OCI-LY7 (cell line): ENCODE measurements around the gene BIRC5.

ENCODE experiments used
- EZH2phosphoT487 ChIP-seq: fragments of 200-600 bp; sonication (generic); IDR thresholded peaks from 2 replicates; pipeline ENCODE4 v1.6.1; 2018; ENCODE audit warnings: low read depth, borderline replicate concordance, mild to moderate bottlenecking, mixed run types, antibody characterized with exemption, low read length, moderate library complexity, mixed read lengths
- TF ChIP-seq, protein P1 (sequence below): fragments of 200-600 bp; sonication (generic); conservative IDR thresholded peaks from 2 replicates; pipeline ENCODE4 v1.5.1; 2014; ENCODE audit warnings: mild to moderate bottlenecking, antibody characterized with exemption, low read length, moderate library complexity, mixed read lengths

DNA sequence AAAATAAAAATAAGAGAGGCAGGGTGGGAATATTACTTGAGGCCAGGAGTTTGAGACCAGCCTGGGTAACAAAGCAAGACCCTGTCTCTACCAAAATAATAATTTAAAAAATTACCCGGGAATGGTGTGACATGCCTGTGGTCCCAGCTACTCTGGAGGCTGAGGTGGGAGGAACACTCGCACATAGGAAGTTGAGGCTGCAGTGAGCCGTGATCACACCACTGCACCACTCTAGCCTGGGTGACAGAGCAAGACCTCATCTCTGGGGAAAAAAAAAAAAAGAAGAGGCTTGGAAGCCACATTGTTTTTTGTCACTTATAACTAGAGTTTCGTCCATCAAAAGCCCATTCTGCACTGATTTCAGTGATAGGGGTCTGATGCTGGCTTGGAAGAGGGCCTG lies 14.1 kb downstream of the BIRC5 start:
- TF ChIP-seq, protein P1, sequence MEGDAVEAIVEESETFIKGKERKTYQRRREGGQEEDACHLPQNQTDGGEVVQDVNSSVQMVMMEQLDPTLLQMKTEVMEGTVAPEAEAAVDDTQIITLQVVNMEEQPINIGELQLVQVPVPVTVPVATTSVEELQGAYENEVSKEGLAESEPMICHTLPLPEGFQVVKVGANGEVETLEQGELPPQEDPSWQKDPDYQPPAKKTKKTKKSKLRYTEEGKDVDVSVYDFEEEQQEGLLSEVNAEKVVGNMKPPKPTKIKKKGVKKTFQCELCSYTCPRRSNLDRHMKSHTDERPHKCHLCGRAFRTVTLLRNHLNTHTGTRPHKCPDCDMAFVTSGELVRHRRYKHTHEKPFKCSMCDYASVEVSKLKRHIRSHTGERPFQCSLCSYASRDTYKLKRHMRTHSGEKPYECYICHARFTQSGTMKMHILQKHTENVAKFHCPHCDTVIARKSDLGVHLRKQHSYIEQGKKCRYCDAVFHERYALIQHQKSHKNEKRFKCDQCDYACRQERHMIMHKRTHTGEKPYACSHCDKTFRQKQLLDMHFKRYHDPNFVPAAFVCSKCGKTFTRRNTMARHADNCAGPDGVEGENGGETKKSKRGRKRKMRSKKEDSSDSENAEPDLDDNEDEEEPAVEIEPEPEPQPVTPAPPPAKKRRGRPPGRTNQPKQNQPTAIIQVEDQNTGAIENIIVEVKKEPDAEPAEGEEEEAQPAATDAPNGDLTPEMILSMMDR, result no peak
- no peak for TF ChIP-seq EZH2phosphoT487
